Aortic smooth muscle cell (primary cell): ENCODE data around the gene WDR19. TPM values are rescaled to one million over a fixed set of nuclear protein-coding genes. Genes with fewer than 3 reads are reported as not detected.

Experiments
- total RNA-seq: library from RNA; depleted of rRNA; stranded (reverse); fragments of >200 nt; gene quantifications from 2 replicates; pipeline ENCODE4 v1.2.3, GENCODE V29; 2014

The WDR19 gene
- 25.8 and 36.1 TPM in 2 replicates for total RNA-seq

GRCh38 chr4:39181905-39182638 lies at the start of gene WDR19:
WDR19 (plus strand) TSS chr4:39182529; CDS start chr4:39182558, 29 bp downstream.

Other genes starting within 250 kb of the WDR19 start
- gene TMEM156, start 150.1 kb upstream of the WDR19 start, total RNA-seq: 0.13 and 0.37 TPM in 2 replicates
- gene KLHL5, start 120.3 kb upstream of the WDR19 start, total RNA-seq: 57.8 and 59.6 TPM in 2 replicates
- 51.9 and 55.0 TPM in 2 replicates for gene RFC1, start 183.8 kb downstream of the WDR19 start, total RNA-seq
- under 0.01 and 0.06 TPM in 2 replicates for gene KLB, start 224.4 kb downstream of the WDR19 start, total RNA-seq